Measurements from ENCODE around the gene PRDM11. TPM values are rescaled to one million over a fixed set of nuclear protein-coding genes. Genes with fewer than 3 reads are reported as not detected.

PRDM11 gene
- total RNA-seq, 1 donor from 2014 or later, result 60.2 TPM

DNA sequence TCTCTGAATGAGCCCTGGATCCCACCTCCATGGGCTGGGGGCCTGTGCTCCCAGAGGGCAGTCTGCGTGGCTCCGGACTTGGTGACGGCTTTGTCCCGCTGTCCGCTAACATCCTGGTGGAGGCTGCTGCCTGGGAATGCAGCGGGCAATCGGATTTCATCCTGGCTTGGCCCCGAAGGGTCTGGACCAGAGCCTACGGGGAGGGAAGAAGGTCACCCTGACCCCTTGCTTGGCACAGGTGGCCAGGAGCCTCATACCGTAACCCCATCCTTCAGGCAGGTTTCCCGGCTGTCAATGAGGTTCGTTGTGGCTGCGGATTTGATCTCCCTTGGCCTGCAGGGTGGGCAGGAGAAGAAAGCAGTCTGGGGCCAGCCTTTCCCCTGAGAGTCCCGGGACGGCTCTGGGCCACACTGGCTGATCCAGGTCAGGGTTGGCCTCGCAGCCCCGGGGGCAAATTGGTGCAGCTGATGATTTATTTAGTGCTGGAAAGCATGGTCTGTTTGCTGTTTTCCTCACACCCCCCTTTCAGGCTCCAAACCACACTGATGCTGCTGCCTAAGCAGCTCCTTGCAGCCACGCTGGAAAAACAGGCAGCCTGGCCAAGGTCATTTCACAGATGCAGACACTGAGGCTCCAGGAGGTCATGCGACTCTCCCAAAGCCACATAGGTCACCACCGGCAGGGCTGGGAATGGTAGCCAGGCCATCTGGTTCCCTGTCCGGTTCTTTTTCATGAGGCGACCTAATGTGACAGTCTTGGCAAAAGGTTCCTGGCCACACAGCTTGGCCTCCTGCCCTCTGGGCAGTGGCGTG, 15.0 kb downstream of the PRDM11 start:
- no peaks in the 10 kb centered on the region for H3K9me3 Mint-ChIP-seq
- H3K4me3 Mint-ChIP-seq, result no peak overlapping the region
- TF ChIP-seq CTCF (IDR thresholded peaks at IDR 0.05; ENCODE audit: unreplicated experiment), result no peak
- no peaks in the 10 kb centered on the region for H3K27me3 Mint-ChIP-seq (ENCODE audit: low read depth)
- H3K36me3 Mint-ChIP-seq, result no peaks in the 10 kb centered on the region
- H3K27ac Mint-ChIP-seq, result no peak overlapping the region
- peaks cover 48% of the 10 kb centered on the region for H3K4me1 Mint-ChIP-seq
- DNase-seq (ENCODE audit: low spot score in 2 of 2, unreplicated experiment in 2 of 2), result no peak

- no peaks in the 10 kb centered on the region for H3K27me3 Mint-ChIP-seq (ENCODE audit: low read depth)
- H3K27ac Mint-ChIP-seq, result no peak overlapping the region
- no peak for DNase-seq (ENCODE audit: low spot score in 2 of 2, unreplicated experiment in 2 of 2)
- TF ChIP-seq CTCF (IDR thresholded peaks at IDR 0.05; ENCODE audit: unreplicated experiment), result no peak
- peaks cover 43% of the 10 kb centered on the region for H3K4me1 Mint-ChIP-seq
- no peak overlapping the region for H3K4me3 Mint-ChIP-seq
- no peaks in the 10 kb centered on the region for H3K9me3 Mint-ChIP-seq
- H3K36me3 Mint-ChIP-seq, result no peaks in the 10 kb centered on the region
Measured at GRCh38 chr11:45162064-45162375, 15.6 kb downstream of the PRDM11 start.

GRCh38 chr11:45162916-45163879, 16.8 kb downstream of the PRDM11 start:
- no peaks in the 10 kb centered on the region for H3K36me3 Mint-ChIP-seq
- no peak overlapping the region for H3K27ac Mint-ChIP-seq
- no peak for DNase-seq (ENCODE audit: low spot score in 2 of 2, unreplicated experiment in 2 of 2)
- H3K4me3 Mint-ChIP-seq, result no peak overlapping the region
- peaks cover 31% of the 10 kb centered on the region for H3K4me1 Mint-ChIP-seq
- no peak for TF ChIP-seq CTCF (IDR thresholded peaks at IDR 0.05; ENCODE audit: unreplicated experiment)
- no peaks in the 10 kb centered on the region for H3K9me3 Mint-ChIP-seq
- H3K27me3 Mint-ChIP-seq (ENCODE audit: low read depth), result no peaks in the 10 kb centered on the region

DNA sequence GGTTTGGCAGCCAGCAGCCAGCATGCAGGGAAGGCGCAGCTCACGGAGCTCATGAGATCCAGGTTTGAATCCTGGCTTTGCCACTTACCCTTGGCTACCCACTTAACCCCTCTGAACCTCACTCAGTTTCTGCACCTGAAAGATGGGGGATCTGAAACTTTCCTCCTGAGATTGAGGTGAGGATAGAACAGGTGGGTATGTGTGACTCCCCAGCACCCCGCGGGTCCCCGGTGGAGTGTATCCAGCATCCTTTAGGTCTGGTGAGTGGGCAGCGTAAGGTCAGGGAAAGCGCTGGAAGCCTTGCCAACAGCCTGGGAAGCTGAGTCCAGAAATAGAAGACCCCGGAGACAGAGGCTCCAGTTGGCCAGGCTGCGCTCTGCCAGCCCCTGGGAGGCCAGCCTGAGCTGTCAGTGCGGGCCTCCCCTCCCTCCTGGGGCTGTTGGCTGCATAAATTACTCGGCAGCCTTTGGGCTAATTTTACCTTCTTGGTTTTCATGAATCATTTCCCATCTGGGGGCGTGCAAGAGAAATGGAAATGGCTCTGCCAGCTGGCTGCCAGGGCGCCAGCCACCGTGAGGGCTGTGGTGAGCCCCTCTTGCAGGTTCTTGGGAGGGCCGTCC, 17.6 kb downstream of the PRDM11 start:
- H3K4me3 Mint-ChIP-seq, result no peak overlapping the region
- peaks cover 23% of the 10 kb centered on the region for H3K4me1 Mint-ChIP-seq
- no peaks in the 10 kb centered on the region for H3K36me3 Mint-ChIP-seq
- no peak for TF ChIP-seq CTCF (IDR thresholded peaks at IDR 0.05; ENCODE audit: unreplicated experiment)
- DNase-seq (ENCODE audit: low spot score in 2 of 2, unreplicated experiment in 2 of 2), result no peak
- H3K9me3 Mint-ChIP-seq, result no peaks in the 10 kb centered on the region
- no peak overlapping the region for H3K27ac Mint-ChIP-seq
- H3K27me3 Mint-ChIP-seq (ENCODE audit: low read depth), result no peaks in the 10 kb centered on the region

DNA sequence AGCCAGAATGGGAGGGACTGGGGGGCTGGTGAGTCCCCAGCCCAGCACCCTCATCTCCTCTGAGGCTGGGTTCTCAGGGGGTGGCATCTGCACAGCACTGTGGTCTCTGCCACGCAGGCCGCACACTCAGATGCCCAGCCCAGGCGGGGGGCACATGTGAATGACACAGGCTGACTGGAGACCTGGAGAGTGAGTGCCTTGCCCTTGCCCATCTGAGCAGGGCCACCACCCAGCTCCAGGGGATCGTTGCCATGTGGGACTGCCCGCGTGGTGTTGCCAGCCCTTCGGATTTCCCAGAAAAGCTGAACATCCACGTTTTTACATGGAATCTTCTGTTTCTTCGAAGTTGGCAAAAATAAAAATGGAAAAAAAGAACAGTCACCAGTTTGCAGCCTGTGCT, 18.9 kb downstream of the PRDM11 start:
- Mint-ChIP-seq H3K36me3 (no peaks in the 10 kb centered on the region), H3K4me3 (no peak overlapping the region), H3K9me3 (no peaks in the 10 kb centered on the region), H3K27ac (no peak overlapping the region), H3K4me1 (peaks cover 13% of the 10 kb centered on the region), H3K27me3 (ENCODE audit: low read depth) (no peaks in the 10 kb centered on the region)
- DNase-seq (ENCODE audit: low spot score in 2 of 2, unreplicated experiment in 2 of 2), result no peak
- no peak for TF ChIP-seq CTCF (IDR thresholded peaks at IDR 0.05; ENCODE audit: unreplicated experiment)
